HG03520 (cell line): ENCODE results near the gene ARHGAP23.
"Not testable (repeated sequence)": the region's sequence is repeated elsewhere in the genome, so short reads cannot be mapped to it uniquely, and the experiment has no call there.

Source experiments
- ATAC-seq: cut with Tn5 transposase; IDR thresholded peaks from one replicate; pipeline ENCODE4 v1.9.1; 2021; ENCODE audit warnings: mild to moderate bottlenecking, moderate library complexity; ENCODE audit not compliant: unreplicated experiment

Gene ARHGAP23

DNA sequence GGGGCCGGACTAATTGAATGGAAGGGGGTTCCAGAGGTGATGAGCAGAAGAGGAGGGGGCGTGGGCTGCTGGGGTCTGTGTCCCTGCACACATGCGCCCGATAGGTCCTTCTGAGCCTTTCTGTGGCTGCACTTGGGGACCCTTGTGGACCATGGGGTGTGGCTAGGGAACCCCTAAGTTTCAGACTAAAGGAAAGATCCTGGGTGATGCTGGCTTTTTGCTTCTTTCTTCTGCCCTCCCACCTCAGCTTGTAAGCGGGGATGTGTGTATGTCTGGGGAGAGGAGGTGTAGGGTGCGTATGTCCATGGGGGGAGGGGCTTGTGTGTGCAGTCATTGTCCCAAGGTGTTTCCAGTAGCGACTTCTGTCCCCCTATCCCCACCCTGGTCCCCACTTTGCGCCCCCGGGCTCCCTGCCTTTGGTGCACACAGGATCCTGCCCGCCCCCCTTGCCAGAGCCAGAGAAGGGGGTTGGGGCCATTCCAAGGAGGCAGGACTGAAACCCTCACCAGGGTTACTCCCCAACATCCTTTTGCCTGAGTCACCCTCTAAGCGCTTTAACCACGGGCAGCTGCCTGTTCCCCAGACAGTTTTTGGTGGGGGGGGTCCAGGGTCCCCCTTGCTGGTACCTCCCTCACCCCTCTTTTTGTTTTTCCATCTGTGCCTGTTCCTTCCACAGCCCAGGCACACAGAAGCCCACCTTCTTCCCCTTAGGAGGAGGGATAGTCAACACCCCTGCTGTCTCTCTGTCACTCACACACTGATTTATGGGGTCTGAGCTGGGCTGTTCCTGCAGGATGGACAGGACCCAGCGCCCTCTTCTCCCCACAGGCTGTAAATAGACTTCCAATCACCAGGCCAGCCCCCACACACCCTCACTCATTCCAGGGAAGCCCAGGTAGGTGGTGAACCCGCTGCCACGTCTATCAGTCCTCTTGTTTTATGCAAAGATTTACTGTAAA lies 83.2 kb downstream of the ARHGAP23 start:
- no peak for ATAC-seq

DNA sequence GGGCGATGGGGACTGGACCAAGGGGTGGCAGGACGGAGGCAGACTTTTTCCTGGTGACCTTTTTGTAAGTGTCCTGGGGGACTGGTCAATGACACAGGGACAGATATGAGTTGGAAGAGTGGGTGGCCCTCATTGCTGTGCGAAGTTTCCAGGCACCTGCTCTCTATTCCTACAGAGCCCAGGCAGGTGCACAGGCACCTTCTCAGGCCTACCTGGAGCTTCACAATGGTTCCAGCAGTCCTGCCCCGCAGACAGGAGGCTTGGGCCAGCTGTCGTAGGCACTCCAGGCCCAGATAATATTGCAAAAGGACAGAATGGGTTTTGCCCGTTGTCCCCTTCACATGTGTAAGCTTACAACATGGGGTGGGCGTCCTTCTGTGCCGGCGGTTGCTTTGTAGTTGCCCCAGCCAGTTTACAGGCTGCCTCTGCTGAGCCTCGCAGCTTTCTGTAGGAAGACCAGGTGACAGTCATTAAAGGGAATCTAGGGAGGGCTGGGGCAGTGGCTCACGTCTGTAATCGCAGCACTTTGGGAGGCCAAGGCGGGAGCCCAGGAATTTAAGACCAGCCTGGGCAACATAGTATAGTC lies 84.3 kb downstream of the ARHGAP23 start:
- ATAC-seq: no peak

DNA sequence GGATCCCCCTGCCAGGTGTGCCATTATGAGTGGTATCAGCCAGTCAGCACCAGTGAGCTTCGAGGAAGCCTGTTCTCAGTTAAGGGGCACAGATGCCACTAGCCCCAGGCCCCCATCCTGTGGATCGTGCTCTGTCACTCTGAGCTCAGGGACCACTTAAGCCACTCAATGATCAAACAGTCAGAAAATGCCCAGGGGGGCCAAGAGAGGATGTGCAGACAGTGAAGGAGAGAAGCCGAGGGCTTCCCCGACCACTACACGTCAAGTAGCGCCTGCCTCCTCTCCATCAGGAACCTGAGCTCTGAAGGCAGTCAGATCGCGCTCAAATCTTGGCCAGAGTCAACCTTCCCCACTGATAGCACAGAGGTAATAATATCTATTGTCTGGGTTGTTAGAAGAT lies 98.3 kb downstream of the ARHGAP23 start:
- ATAC-seq: not testable (repeated sequence)

DNA sequence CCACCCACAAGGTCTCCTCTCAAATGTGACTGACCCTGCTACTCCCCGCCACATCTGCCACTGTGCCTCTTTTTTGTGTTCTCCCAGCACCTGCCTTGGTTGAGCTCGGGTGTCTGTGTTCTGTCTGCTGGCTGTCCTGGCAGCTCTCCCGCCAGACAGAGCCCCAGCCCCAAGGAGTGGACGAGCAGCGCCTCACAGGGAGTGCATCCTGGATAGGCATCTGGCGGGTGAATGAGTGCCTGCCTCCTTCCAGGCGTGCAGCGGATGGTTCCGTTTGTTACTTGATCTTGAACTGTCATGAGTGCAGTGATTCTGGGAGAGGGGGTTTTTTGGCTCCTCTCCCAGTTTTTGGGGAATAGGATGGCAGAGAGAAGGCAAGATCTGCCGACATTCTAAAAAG lies 99.9 kb downstream of the ARHGAP23 start:
- ATAC-seq: not testable (repeated sequence)

DNA sequence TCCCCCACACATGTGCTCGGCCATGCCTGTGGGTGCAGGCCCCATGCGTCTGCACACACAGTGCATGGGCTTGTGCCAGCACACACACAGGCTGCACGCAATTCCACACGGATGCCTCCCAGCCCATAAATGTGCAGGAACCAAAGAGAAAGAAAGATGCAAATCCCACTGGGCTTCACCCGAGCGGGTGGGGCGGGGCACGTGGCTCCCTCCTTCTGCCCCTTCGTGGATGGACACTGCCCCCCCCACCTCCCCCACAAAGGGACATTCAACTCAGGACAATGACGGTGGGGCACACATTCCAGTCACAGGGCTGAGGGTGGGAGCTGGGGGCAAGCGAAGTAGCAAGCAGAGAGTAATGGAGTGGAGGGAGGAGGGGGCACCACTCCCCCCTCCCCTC lies 102.6 kb downstream of the ARHGAP23 start:
- not testable (repeated sequence) for ATAC-seq

DNA sequence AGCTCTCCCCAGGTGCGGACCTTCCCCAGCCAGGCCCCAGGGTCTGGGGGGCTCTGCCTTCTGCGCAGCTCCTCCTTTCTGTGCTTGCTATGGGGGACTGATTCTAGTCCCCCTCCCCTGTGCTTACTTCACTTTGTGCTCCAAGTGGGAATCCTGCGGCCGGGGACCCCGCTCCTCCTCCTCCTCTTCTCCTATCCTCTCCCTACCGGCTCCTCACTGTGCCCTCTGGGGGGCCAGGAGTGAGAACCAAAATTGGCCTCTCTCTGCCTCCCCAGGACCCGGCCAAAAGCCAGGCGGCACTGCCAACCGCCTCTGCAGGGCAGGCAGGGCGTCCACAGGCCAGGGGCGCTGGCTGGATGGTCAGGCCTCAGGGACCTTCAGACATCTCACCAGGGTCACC lies 103.5 kb downstream of the ARHGAP23 start:
- not testable (repeated sequence) for ATAC-seq

DNA sequence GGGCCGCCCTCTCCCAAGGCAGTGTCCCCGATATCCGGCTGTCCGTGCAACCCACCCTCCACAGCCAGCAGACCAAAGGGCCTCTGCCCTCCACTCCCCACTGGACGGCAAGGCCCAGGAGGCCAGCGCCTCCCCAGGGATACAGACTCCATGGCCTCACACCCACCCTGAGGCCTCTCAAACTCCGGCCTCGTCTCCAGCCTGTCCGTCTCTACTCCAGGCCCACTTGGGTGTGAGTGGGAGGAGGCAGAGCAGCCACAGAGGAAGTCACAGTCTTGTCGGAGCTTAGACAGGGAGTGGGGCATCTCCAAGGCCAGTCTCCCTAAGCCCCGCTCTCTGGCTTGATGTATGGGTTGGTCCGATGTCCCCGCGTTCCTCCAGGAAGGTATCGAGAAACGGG lies 104.2 kb downstream of the ARHGAP23 start:
- no peak for ATAC-seq

DNA sequence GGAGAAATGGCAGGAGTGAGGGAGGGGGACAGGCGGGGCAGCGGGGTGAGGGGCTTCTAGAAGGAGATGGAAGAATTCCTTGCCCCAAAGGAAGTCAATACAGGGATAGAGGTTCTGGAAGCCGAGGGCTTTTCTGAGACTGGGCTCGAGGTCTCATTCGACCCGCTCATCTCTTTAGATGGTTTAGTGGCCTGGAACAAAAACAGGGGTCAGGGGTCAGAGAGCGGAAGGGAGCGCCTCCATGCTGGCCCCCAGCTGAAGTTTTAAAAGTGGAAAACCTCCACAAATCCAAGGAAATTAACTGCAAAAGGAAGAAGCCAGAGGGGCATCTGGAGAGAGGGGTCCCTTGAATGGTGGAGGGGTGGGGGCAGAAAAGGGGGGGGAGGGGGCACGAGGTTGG lies 105.0 kb downstream of the ARHGAP23 start:
- ATAC-seq: no peak

DNA sequence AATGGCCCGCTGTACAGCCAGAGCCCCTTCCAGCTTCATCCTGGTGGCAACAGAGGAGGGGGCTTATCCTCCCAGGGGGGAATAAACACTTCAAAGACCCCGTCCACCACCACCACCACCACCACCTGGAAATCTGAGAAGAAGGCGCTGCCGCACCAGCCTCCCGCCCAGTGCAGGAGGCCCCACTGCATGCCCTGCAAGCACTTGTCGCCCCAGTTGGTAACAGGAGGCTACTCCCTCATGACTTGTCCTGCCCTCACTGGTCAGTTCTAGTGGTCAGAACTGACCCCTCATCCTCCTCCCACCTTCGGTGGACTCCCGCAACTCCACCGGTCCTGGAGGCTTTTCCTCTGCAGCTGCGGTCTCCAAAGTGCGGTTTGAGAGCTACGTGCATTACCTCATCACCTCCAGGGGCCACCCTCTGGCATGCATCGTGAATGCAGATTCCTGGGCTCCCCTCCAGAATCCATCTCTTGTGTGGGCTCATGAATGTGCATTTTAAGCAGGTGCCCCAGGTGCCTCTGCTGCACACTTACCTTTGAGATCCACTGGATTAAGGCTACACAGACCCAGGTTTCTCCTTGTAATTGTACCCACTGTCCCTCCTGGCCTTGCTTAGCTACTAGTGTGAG lies 105.7 kb downstream of the ARHGAP23 start:
- no peak for ATAC-seq

DNA sequence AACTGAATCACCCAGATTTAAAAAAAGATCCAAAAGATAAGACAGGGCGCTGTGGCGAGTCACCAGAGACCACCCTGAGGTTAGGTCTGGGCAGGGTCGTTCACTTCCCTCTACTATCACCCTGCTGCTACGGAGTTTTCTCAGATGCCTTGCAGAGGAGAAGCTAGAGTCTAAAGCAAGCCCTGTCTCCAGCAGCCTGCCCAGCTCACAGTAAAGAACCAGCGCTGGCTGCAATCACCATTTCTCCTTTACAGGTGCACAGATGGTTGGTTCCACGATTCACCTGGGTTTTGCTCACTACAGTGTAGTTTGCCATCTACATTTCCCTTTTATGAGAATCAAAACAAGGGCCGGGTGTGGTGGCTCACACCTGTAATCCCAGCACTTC lies 106.2 kb downstream of the ARHGAP23 start:
- no peak for ATAC-seq

DNA sequence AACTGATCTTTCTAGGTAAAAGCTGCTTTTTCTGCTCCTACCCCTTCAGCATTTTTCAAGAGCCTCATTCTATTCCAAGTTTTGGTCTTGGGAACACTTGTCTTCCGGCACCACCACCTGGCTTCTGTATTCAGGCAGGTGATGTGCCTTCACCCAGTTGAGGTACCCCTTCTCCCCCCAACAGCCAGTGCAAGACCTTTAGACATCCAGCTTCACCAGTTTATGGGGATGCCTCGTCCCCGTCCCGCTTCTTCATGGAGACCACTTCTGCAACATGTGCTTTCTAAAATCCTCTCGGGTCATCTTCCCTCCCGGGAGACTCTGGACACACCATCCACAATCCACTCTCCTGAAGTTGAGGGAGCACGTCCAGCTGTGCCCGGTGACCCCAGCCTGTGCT lies 107.6 kb downstream of the ARHGAP23 start:
- no peak for ATAC-seq

DNA sequence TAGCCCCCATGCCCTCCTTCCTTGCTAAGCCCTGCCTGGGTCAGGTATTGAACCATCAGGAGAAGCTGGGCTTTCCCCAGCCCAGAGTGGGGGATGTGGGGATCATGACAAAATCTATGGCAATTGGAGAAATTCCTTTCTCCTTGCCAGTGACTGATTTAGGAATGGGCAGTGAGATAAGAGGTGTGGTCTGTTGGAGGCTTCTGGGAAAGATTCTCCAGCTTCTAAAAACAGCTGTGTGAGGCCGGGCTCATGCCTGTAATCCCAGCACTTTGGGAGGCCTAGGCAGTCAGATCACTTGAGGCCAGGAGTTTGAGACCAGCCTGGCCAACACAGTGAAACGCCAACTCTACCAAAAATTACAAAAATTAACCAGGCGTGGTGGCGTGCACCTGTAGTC lies 108.4 kb downstream of the ARHGAP23 start:
- no peak for ATAC-seq

DNA sequence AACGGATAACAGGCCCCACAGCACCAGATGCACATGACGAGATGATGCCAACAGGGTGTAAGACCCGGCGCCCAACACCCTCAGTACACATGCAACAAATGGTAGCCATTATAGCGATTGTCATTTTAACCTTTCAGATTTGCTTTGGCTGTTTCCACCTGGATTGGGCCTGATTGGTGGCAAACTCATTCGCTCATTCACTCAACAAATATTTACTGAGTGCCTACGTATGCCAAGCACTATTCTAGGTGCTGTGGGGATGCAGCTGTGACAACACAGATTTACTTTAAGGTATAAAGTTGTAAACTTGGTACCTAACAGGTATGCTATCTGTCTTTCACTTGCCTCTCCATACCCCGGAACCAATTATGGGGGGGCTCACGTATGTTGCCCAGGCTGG lies 110.6 kb downstream of the ARHGAP23 start:
- ATAC-seq: no peak

DNA sequence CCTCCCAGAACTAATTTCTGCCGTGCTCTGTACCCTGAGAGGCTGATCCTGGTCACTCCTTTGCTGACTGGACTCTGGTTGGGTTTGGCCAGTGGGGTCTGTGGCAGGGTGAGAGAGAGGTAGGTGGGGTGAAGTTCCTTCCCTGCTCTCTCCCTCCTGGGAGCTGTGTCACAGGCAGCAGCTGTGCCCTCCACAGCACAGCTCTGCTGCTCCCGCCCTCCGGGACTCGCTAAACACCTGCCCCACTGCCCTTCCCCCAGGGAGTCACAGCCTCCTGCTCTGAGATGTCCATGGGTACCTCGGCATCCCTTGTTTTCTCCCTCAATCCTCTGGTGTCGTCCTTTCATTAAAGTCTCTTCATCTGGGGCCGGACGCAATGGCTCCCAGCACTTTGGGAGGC lies 111.1 kb downstream of the ARHGAP23 start:
- ATAC-seq: no peak

DNA sequence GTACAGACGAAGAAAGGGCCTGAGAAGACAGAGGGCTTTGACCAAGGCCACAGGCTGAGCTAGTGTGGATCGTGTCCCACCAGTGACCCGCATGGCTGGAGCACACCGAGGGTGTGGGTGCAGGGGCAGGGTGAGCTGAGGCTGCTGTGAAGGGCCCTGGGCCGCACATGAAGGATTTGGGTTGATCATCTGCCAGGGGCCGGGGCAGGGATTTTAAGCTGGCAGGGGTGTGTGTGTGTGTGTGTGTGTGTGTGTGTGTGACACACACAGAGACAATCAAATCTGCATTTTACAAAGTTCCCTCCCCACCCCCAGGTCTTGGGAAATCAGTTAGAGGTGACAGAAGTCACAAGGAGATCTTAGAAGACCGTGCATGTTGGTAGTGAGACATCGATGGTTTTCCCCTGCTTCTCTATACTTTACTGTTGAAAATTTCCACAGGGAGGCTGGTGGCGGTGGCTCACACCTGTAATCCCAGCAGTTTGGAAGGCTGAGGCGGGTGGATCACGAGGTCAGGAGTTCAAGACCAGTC lies 112.3 kb downstream of the ARHGAP23 start:
- ATAC-seq: no peak

DNA sequence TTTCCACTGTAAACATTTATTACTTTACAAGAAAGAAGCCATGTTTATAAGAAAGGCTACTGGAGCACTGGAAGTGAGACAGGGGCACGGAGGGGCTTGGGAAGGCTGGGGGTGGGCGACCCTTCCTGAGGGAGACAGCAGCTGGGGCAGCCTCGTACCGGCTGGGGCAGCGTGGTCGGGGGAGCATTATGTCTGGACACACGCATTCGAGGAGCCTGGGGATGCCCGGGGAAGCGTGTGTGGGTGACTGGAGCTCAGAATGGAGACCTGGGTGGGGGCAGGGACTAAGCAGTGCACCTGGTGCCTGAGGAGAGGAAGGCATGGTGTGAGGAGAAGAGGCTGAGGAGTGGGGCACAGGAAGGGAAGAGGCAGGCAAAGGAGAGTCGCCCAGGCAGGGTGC lies 113.0 kb downstream of the ARHGAP23 start:
- ATAC-seq: no peak

DNA sequence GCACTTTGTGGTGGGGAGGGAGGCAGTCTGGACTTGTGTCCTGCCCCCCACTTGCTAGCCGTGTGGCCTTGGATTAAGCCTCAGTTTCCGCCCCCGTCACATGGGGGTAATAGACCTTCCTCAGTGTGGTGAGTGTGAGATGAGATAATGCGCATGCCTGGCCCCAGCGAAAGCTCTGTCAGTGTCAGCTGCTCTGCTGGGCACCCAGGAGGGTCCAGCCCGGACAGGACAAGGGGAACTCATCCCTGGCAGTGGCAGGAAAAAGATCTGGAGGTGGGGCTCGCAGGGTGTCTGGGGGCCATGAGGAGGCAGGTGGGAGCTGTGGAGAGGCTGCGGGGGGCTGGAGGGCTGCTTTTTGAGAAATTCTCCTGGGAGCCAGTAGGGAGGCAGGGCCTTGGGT lies 114.0 kb downstream of the ARHGAP23 start:
- ATAC-seq: no peak

DNA sequence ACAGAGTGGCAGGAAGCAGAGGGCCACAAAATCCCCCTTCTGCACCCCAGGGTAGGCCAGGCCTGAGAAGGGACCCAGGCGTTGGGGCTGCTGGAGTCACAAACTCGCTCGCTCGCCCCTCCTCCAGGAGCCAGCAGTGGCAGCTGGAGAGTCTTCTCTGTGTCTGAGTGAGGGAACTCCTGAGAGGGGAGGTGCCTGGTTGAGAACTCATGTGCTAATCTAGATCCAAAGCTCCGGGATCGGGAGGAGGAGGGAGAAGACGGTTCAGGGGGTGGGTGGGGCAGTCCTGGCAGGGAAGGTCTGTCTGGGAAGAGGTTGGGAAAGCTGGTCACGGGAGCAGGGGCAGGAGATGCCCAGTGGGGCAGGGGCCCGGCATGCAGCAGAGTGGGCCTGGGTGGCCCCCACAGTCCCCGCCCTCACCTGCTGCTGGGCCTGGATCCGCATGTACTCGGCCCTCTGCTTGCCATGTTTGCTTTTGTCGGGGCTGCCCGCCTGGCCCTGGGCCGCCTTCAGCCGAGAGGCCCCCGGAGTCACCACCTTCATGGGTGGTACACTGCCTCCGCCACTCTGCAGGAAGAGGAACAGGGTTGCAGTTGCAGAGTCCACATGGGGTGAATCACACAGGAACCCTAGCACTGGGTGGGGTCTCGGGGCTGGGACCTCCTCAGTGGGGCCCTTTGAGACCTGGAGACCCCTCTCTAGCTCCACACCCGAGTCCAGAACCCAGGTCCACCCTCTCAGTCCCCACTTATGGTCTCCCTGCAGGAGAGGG lies 115.3 kb downstream of the ARHGAP23 start:
- no peak for ATAC-seq

DNA sequence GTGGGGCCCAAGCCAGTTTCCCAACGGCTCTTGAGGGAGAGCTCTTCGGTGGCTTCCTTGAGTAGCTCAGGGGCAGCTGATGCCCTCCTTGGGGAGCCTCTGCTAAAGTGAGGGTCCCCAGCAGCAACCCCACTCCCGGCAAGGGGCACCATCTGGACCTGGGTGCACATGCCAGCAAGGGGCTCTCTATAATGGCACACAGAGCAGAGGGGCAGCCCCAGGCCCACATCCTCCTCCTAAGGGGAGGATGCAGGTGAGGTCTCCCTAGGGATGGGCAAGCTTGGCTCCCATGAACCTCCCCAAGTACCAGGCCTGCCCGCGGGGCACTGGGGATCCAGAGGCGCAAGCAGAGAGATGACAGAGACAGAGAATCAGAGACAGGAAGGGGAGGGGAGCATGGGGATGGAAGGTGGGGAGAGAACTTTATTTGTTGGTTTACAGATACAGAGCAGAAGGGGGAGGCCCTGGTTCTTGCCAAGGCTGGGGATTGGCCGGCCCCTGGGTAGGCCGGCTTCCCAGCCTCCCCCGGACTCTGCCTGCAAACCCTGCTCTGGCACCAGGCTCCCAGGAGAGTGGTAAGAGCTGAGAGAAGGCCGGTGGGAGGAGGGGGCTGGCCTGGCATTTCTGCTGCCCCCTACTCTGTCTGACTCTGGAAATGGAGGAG lies 116.0 kb downstream of the ARHGAP23 start:
- no peak for ATAC-seq

DNA sequence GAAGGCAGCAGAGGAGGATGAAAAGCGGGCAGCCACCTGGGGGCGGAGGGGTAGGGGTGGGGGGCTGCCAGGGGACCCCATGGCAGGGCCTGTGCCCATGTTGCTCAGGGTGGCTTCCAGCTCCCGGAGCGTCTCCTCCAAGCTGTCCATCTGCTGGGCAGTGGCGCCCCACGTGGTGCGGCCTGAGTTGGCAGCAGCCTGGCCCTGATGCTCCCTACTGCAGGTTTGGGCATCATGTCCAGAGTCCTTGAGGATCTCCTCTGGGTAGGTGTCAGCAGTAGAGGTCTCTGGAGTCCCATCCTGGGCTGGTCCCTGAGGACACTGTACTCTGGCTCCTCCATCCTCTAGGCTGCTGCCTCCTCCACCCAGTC lies 116.6 kb downstream of the ARHGAP23 start:
- no peak for ATAC-seq
